Gastrocnemius medialis (tissue), 4 donors: ENCODE data around the gene SMARCD3.

ENCODE experiments used
- CTCF ChIP-seq, 5 experiments: fragments of 450-650 bp in 3 of 5; fragments of 200-600 bp in 2 of 5; sonication (generic) in 2 of 5; IDR thresholded peaks in 4 of 5; conservative IDR thresholded peaks in 1 of 5; 1 replicate in 4 of 5; 2 replicates in 1 of 5; pipeline ENCODE4 v1.5.1; 2016 to 2019; ENCODE audit warnings: antibody characterized with exemption in 5 of 5, mild to moderate bottlenecking in 3 of 5, moderate library complexity in 3 of 5
- POLR2A ChIP-seq, 2 donors: fragments of 450-650 bp; IDR thresholded peaks; one replicate each; pipeline ENCODE4 v1.6.1; 2017; ENCODE audit warnings: antibody characterized with exemption in 2 of 2, mild to moderate bottlenecking in 2 of 2, moderate library complexity in 2 of 2

- TF ChIP-seq POLR2A (IDR thresholded peaks at IDR 0.05) (no peak), CTCF (IDR thresholded peaks at IDR 0.05 in 4 of 5, conservative IDR thresholded peaks at IDR 0.05 in 1 of 5) (no peak)
Observed at GRCh38 chr7:151277631-151278030, 29.1 kb upstream of the SMARCD3 start.
